ENCODE results near the gene COMT. TPM values are rescaled to one million over a fixed set of nuclear protein-coding genes. Genes with fewer than 3 reads are reported as not detected.

The COMT gene
- total RNA-seq, 4 donors from 2014 or later, result 88.9 to 175 (median 108) TPM

GRCh38 chr22:19982991-19983578 is 41.5 kb downstream of the COMT start:
- H3K4me1 ChIP-seq, result peaks cover 0 to 17% of the 10 kb centered on the region in 2 donors
- no peak for DNase-seq
- no peaks in the 10 kb centered on the region for H3K9me3 ChIP-seq
- no peaks in the 10 kb centered on the region for H3K36me3 ChIP-seq
- TF ChIP-seq CTCF (IDR thresholded peaks at IDR 0.05) (no peak), POLR2A (IDR thresholded peaks at IDR 0.05) (no peak)
- no peak overlapping the region for H3K4me3 ChIP-seq
- intact Hi-C loops (cut with DNase I; ENCODE audit: low total_unique reads), result no loop called here
- H3K27me3 ChIP-seq, result no peaks in the 10 kb centered on the region
- no peak overlapping the region for H3K27ac ChIP-seq

DNA sequence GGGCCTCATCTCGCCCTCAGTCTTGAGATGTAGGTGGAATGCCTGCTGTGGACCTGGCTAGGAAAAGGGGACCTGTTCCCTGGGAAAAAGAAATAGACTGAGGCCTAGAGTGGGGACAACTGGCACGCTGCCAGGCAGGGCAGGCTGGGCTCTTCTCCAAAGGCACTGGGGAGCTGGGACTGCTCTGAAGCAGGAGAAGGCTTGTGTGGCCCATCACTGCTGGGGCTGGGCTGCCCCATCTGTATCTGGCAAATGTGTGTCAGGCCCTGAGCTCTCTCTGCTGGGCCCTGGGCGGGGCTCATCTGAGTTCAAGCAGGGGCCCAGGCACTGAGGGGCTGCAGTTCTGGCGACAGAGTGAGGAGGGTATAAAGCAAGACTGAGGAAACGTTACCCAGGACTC is 42.2 kb downstream of the COMT start:
- H3K4me1 ChIP-seq, result peaks cover 0 to 17% of the 10 kb centered on the region in 2 donors

DNA sequence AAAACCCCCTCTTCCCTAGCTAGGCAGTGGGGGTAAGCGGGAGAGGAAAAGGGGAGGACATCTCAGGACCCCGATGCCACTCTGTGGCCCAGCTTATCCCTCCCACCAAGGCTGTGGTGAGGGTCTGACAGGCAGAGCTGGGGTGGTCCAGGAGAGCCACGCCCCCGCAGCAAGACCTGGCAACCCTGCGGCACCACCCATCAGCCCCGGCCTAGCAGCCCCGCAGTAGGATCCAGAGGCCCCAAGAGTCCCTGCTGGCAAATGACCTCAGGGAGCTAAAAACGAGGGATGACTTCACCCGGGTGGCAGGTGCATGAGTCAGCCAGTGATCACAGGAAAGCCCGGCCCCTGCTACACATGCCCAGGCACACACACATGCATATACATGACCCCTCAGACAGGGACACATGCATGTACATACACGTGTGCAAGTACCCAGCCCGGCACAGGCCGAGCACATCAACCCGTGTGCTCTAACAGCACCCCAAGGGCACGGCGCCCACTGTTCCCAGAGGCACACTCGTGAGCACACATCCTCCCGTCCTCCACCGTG is 42.7 kb downstream of the COMT start:
- Histone ChIP-seq H3K4me3 (no peak overlapping the region), H3K4me1 (peaks cover 0 to 17% of the 10 kb centered on the region in 2 donors), H3K36me3 (no peaks in the 10 kb centered on the region), H3K27ac (peak overlapping the region; percentile 12 to 21), H3K9me3 (no peaks in the 10 kb centered on the region), H3K27me3 (no peaks in the 10 kb centered on the region)
- no peak for TF ChIP-seq CTCF (IDR thresholded peaks at IDR 0.05)
- TF ChIP-seq POLR2A (IDR thresholded peaks at IDR 0.05), result no peak
- peak; percentile 59 to 70 for DNase-seq
- intact Hi-C loops (cut with DNase I; ENCODE audit: low total_unique reads), result no loop called here

More for the DNA sequence above, 42.2 kb downstream of the COMT start:
- no peak for DNase-seq
- H3K27ac ChIP-seq, result peak overlapping the region; percentile 12 to 21
- TF ChIP-seq POLR2A (IDR thresholded peaks at IDR 0.05), result no peak
- no peak for TF ChIP-seq CTCF (IDR thresholded peaks at IDR 0.05)
- no peaks in the 10 kb centered on the region for H3K36me3 ChIP-seq
- intact Hi-C loops (cut with DNase I; ENCODE audit: low total_unique reads), result no loop called here
- H3K27me3 ChIP-seq, result no peaks in the 10 kb centered on the region
- no peaks in the 10 kb centered on the region for H3K9me3 ChIP-seq
- H3K4me3 ChIP-seq, result no peak overlapping the region

- Histone ChIP-seq H3K27ac (no peak overlapping the region), H3K4me3 (no peak overlapping the region)
- intact Hi-C loops (cut with DNase I; ENCODE audit: low total_unique reads), result no loop called here
These were observed 43.6 kb downstream of the COMT start for GRCh38 chr22:19984851-19985811.

More at GRCh38 chr22:19984851-19985811, 43.6 kb downstream of the COMT start:
- Histone ChIP-seq H3K9me3 (no peaks in the 10 kb centered on the region), H3K4me1 (peaks cover 0 to 17% of the 10 kb centered on the region in 2 donors), H3K27me3 (no peaks in the 10 kb centered on the region), H3K36me3 (no peaks in the 10 kb centered on the region)
- no peak for DNase-seq
- TF ChIP-seq CTCF (IDR thresholded peaks at IDR 0.05), result no peak
